Measurements from ENCODE around the gene ELK4.

Gene ELK4

GRCh38 chr1:205595435-205595834, 36.4 kb downstream of the ELK4 start:
- no peak for TF ChIP-seq CTCF (IDR thresholded peaks at IDR 0.05)
- no peak overlapping the region for H3K27ac ChIP-seq
- peaks cover 0 to 6% of the 10 kb centered on the region in 2 experiments for H3K4me1 ChIP-seq (ENCODE audit: control insufficient read depth in 1 of 2, insufficient read depth in 1 of 2, low read depth in 1 of 2, low read length in 1 of 2)

GRCh38 chr1:205594846-205595245, 37.0 kb downstream of the ELK4 start:
- Histone ChIP-seq H3K4me1 (ENCODE audit: control insufficient read depth in 1 of 2, insufficient read depth in 1 of 2, low read depth in 1 of 2, low read length in 1 of 2) (peaks cover 0 to 6% of the 10 kb centered on the region in 2 experiments), H3K27me3 (no peaks in the 10 kb centered on the region), H3K36me3 (no peaks in the 10 kb centered on the region), H3K27ac (no peak overlapping the region), H3K4me3 (ENCODE audit: low read depth in 1 of 2, low read length in 1 of 2) (no peak overlapping the region), H3K9me3 (no peaks in the 10 kb centered on the region)
- no peak for TF ChIP-seq CTCF (IDR thresholded peaks at IDR 0.05)

More at GRCh38 chr1:205595435-205595834, 36.4 kb downstream of the ELK4 start:
- Histone ChIP-seq H3K27me3 (no peaks in the 10 kb centered on the region), H3K36me3 (no peaks in the 10 kb centered on the region), H3K9me3 (no peaks in the 10 kb centered on the region), H3K4me3 (ENCODE audit: low read depth in 1 of 2, low read length in 1 of 2) (no peak overlapping the region)

- TF ChIP-seq CTCF (IDR thresholded peaks at IDR 0.05) = no peak
- Histone ChIP-seq H3K27ac (no peak overlapping the region), H3K9me3 (no peaks in the 10 kb centered on the region), H3K4me1 (ENCODE audit: control insufficient read depth in 1 of 2, insufficient read depth in 1 of 2, low read depth in 1 of 2, low read length in 1 of 2) (peaks cover 0 to 6% of the 10 kb centered on the region in 2 experiments), H3K4me3 (ENCODE audit: low read depth in 1 of 2, low read length in 1 of 2) (no peak overlapping the region), H3K27me3 (no peaks in the 10 kb centered on the region), H3K36me3 (no peaks in the 10 kb centered on the region)
Observed at GRCh38 chr1:205593967-205594366, 37.8 kb downstream of the ELK4 start.

- Histone ChIP-seq H3K9me3 (no peaks in the 10 kb centered on the region), H3K36me3 (no peaks in the 10 kb centered on the region), H3K27ac (no peak overlapping the region), H3K4me1 (ENCODE audit: control insufficient read depth in 1 of 2, insufficient read depth in 1 of 2, low read depth in 1 of 2, low read length in 1 of 2) (peaks cover 0 to 6% of the 10 kb centered on the region in 2 experiments), H3K4me3 (ENCODE audit: low read depth in 1 of 2, low read length in 1 of 2) (no peak overlapping the region), H3K27me3 (no peaks in the 10 kb centered on the region)
- TF ChIP-seq CTCF (IDR thresholded peaks at IDR 0.05) = no peak
Observed at GRCh38 chr1:205593532-205593931, 38.3 kb downstream of the ELK4 start.

GRCh38 chr1:205592443-205593003, 39.3 kb downstream of the ELK4 start:
- no peaks in the 10 kb centered on the region for H3K27me3 ChIP-seq
- H3K27ac ChIP-seq = no peak overlapping the region
- H3K36me3 ChIP-seq = no peaks in the 10 kb centered on the region
- H3K4me1 ChIP-seq (ENCODE audit: control insufficient read depth in 1 of 2, insufficient read depth in 1 of 2, low read depth in 1 of 2, low read length in 1 of 2) = peaks cover 0 to 6% of the 10 kb centered on the region in 2 experiments
- no peak for TF ChIP-seq CTCF (IDR thresholded peaks at IDR 0.05)
- no peak overlapping the region for H3K4me3 ChIP-seq (ENCODE audit: low read depth in 1 of 2, low read length in 1 of 2)
- H3K9me3 ChIP-seq = no peaks in the 10 kb centered on the region

All from neutrophil (primary cell).